OCI-LY3 (cell line): ENCODE data around the gene PCSK5.

Experiments
- EZH2phosphoT487 ChIP-seq: fragments of 200-600 bp; shearing (Covaris generic); IDR thresholded peaks from 2 replicates; pipeline ENCODE4 v1.6.1; 2018; ENCODE audit warnings: antibody characterized with exemption, mixed run types, low read depth
- TF ChIP-seq, protein P1 (sequence below): fragments of 200-600, 300-600 bp; sonication (generic); IDR thresholded peaks from 2 replicates; pipeline ENCODE4 v1.5.1; 2014; ENCODE audit warnings: antibody characterized with exemption, low read length, low read depth

DNA sequence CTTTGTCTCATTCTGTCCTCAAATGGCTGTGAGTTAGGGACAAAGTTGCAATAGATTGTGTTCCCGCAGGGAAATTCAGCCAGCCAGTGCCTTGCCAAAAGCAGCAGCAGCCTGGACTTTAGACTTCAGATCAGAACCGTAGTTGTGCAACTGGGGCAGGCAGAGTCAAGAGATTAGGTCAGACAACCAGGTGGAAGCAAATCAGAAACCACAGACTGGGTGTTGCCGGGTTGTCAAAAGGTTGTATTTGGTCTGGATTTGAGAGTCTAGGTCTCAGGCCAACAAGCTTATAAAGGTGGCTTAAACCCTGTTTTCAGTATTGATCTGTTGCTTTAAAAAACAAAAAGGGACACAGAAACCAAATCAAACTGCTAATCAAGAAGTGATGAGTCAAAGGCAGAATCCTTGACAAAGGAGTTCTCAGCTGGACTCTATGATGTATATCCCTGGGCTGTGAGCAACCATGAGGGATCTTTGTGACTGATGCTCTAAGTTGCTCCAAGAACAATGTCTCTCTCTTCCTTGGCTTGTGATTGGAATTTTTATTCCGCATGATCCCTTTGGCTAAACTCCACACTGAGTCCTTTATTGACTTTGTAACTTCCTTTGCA, 482.8 kb downstream of the PCSK5 start:
- TF ChIP-seq, protein P1, sequence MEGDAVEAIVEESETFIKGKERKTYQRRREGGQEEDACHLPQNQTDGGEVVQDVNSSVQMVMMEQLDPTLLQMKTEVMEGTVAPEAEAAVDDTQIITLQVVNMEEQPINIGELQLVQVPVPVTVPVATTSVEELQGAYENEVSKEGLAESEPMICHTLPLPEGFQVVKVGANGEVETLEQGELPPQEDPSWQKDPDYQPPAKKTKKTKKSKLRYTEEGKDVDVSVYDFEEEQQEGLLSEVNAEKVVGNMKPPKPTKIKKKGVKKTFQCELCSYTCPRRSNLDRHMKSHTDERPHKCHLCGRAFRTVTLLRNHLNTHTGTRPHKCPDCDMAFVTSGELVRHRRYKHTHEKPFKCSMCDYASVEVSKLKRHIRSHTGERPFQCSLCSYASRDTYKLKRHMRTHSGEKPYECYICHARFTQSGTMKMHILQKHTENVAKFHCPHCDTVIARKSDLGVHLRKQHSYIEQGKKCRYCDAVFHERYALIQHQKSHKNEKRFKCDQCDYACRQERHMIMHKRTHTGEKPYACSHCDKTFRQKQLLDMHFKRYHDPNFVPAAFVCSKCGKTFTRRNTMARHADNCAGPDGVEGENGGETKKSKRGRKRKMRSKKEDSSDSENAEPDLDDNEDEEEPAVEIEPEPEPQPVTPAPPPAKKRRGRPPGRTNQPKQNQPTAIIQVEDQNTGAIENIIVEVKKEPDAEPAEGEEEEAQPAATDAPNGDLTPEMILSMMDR, result no peak
- no peak for TF ChIP-seq EZH2phosphoT487
